GM12873 (cell line): Measurements from ENCODE around the gene FBXO17.

Experiments used
- TF ChIP-seq, protein P1 (sequence below): IDR thresholded peaks from 2 replicates; pipeline ENCODE4 v1.5.1; 2012; ENCODE audit warnings: low read depth, mild to moderate bottlenecking, moderate library complexity, low read length, control low read depth; ENCODE audit not compliant: insufficient read depth; ENCODE audit errors: missing control alignments

FBXO17 gene

DNA sequence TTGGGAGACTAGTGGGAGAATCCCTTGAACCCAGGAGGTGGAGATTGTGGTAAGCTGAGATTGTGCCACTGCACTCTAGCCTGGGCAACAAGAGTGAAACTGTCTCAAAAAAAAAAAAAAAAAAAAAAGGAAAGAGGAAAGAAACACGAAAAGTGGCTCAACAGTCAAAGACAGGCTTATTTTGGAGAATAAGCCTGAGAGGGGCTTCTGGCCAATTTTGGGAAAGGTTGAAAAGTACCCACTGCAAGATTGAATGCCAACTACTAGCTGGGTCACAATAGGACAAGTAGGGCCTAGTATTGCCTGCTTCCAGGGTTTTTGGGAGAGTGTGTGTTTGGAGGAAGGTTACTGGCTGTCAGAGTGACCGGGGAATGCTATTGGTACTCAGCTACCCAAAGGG, 17.2 kb downstream of the FBXO17 start:
- TF ChIP-seq, protein P1, sequence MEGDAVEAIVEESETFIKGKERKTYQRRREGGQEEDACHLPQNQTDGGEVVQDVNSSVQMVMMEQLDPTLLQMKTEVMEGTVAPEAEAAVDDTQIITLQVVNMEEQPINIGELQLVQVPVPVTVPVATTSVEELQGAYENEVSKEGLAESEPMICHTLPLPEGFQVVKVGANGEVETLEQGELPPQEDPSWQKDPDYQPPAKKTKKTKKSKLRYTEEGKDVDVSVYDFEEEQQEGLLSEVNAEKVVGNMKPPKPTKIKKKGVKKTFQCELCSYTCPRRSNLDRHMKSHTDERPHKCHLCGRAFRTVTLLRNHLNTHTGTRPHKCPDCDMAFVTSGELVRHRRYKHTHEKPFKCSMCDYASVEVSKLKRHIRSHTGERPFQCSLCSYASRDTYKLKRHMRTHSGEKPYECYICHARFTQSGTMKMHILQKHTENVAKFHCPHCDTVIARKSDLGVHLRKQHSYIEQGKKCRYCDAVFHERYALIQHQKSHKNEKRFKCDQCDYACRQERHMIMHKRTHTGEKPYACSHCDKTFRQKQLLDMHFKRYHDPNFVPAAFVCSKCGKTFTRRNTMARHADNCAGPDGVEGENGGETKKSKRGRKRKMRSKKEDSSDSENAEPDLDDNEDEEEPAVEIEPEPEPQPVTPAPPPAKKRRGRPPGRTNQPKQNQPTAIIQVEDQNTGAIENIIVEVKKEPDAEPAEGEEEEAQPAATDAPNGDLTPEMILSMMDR: no peak

DNA sequence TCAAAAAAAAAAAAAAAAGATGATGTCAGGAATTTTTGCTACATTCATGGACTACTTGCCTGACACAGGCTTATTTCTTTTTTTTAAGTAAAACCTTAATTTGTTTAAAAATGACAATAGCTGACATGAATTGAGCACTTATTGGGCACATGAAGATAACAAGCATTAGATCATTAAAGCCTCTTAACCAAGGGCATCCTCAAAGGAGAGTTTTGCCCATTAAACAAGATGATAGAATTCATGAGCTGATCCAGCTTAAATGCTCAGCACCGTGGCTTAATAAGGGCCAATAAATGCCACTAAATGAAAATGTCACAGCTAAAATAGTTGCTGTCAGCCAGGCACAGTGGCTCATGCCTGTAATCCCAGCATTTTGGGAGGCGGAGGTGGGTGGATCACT, 19.3 kb downstream of the FBXO17 start:
- TF ChIP-seq, protein P1: no peak

DNA sequence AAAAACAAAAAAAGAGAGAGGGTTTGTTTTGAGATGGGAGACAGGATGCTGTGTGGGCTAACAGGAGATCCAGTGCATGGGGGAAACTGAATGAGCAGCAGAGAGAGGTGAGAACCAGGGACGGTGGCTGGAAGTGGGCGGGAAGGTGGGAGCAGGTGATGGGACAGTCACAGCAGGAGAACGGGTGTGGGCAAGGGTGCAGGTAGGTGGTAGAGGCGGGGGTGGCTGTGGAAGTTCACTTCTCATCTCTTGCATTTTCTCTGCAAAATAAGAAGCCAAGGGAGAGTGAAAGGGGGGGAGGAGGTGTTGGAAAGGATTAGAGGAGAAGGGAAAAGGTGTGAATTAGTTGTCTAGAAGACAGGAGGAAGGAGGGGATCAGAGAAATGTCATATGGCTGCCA, 21.9 kb downstream of the FBXO17 start:
- TF ChIP-seq, protein P1: no peak

DNA sequence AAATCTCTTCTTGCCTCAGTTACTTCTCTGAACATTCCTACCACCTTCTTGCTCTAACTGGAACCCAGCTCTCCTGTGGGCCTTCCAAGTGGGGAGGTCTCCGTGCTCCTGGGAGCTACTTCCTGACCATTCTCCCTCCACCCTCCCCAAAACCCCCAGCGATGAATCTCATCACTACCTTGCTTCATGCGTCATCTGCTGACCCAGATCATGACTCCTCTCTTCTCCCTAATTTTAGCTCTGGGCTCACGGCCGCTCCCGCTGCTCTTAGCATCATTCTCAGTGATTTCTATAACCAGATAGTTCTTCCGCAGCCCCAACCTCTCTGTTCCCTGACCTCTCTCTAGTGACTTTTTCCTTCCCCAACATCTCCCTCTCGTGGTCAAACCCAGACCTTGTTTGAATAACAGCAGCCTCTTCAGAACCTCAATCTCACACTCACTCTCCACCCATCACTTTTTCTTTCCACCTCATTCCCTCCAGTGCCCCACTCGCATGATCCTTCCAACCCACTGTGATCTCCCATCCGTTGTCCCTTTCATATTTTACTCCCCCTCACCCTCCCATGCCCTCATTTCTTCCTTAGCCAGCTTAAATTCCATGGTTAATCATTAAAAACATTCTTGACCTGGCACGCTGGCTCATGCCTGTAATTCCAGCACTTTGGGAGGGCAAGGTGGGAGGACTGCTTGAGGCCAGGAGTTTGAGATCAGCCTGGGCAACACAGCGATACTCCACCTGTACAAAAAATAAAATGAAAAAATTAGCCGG, 23.0 kb downstream of the FBXO17 start:
- TF ChIP-seq, protein P1: peak; percentile 70

DNA sequence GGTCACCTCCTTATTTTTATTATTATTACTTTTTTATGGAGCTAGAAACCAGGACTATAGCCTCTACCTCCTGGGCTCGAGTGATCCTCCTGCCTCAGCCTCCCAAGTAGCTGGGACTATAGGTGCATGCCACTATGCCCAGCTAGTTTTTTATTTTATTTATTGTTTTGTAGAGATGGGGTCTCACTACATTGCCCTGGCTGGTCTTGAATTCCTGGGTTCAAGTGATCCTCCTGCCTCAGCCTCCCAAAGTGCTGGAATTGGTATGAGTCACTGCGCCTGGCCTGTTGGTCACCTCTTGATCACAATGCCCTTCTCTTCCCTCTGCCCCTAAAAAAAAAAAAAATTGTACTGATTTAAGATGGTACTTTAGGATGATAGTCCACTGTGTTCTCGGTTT, 24.4 kb downstream of the FBXO17 start:
- TF ChIP-seq, protein P1: no peak

DNA sequence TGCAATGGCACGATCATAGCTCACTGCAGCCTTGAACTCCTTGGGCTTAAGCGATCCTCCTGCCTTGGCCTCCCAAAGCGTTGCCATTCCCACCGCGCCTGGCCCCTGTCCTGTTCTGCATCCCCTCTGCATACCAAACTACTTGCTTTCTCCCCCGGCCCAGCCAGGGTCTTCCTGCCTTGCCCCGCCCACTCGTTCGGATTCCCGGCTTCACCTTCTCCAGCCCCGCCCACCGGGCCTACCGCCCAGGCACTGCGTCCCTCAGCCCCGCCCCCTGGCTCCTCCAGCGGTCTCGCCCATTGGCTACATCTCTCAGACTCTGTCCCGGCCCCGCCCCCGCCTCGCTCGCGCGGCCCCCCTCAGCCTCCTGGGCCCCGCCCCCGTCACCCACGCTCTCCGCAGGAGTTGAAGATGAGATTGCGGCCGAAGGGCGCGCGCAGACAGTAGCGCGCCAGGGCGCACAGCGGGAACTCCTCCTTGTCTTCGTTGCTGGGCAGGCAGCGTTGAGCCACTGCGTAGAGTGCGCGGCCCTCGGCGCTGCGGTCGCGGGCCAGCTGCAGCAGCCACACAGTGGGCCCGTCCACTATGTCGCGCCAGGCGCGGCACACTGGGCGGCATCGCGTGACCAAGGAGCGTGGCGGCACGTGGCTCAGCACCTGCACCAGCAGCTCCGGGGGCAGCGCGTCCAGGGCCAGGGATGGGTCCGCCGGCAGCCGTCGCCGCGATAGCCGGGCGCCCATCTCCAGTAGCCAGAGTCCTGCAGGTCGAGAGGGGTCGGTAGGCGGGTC, 25.8 kb downstream of the FBXO17 start:
- TF ChIP-seq, protein P1: no peak

DNA sequence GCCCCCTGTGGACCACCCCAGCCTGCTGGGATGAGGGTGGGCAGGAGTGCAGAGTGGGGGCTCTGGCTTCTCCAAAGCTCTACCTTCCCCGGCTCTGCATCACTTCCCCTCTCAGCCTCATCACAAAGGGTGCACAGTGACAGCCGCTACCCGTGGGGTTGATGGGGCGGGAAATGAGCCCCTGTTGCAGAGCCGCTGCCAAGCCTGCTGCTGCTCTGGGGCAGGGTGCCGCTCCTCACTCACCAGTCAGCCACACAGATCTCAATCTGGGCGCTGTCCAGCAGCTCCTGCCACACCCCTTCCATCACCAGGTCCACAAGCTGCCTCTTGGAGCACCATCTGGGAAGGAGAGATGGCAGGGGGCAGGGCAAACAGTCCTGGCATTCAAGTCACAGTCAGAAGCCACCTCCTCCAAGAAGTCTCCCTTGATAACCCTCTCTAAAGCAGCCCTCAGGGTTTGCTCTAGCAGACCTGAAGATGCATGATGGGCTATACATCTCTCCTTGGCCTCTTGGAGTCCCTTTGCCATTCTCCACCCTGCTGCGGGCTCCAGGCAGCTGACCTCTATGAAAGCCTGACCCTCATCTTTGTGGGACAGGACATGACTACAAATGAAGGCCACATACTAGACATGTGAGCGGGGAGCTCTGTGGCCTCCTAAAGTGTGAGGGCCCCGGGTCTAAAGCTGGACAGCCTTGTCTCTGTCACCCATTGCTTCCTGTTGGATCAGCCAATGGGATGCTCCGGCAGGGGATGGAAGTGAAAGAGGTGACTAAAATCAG, 29.1 kb downstream of the FBXO17 start:
- TF ChIP-seq, protein P1: no peak
